Colonic mucosa (tissue), 4 donors: Measurements from ENCODE around the gene MNT. TPM values are rescaled to one million over a fixed set of nuclear protein-coding genes. Genes with fewer than 3 reads are reported as not detected.

Source experiments
- DNase-seq: peaks from one replicate; pipeline ENCODE4 v3.0.0-alpha.2; 2020
- H3K27ac ChIP-seq: fragments of 200-600 bp; one replicate; pipeline ENCODE4 v1.8.0; 2021
- H3K27me3 ChIP-seq: fragments of 200-600 bp; one replicate; pipeline ENCODE4 v1.8.0; 2021
- H3K36me3 ChIP-seq: fragments of 200-600 bp; one replicate; pipeline ENCODE4 v1.8.0; 2021
- H3K4me1 ChIP-seq: fragments of 200-600 bp; one replicate; pipeline ENCODE4 v1.8.0; 2021; ENCODE audit warnings: mild to moderate bottlenecking
- H3K4me3 ChIP-seq: fragments of 200-600 bp; one replicate; pipeline ENCODE4 v1.8.0; 2021
- H3K9ac ChIP-seq, 2 donors: one replicate each; pipeline ENCODE4 v1.7.0; 2013; ENCODE audit warnings: control low read depth in 2 of 2, low read depth in 2 of 2, low read length in 2 of 2
- H3K9me3 ChIP-seq: fragments of 200-600 bp; one replicate; pipeline ENCODE4 v1.8.0; 2021
- intact Hi-C: fragments of 100-400 bp; cut with DNase I; formaldehyde crosslinking; loops from one replicate; pipeline ENCODE4 v1.14.1; 2022
- total RNA-seq, 2 donors: library from RNA; stranded (reverse); fragmentation: NEBNext Ultra II Directional in 1 of 2; extraction: Animal tissue kit (Norgen Biotek cat#: 25700) in 1 of 2; gene quantifications; one replicate each; pipeline ENCODE4 v1.2.1, GENCODE V29; 2021
- TF ChIP-seq, protein P1 (sequence below): fragments of 200-600 bp; IDR thresholded peaks from one replicate; pipeline ENCODE4 v1.8.0; 2022; ENCODE audit warnings: antibody characterized with exemption, mild to moderate bottlenecking
- donor health status: healthy.
- donor health status: DM: no; HTN: no; CAD: no.
- donor health status: DM: no; HTN: no; CAD: no.

MNT gene
- total RNA-seq, 2 donors from 2014 or later = 20.7 to 29.3 TPM

DNA sequence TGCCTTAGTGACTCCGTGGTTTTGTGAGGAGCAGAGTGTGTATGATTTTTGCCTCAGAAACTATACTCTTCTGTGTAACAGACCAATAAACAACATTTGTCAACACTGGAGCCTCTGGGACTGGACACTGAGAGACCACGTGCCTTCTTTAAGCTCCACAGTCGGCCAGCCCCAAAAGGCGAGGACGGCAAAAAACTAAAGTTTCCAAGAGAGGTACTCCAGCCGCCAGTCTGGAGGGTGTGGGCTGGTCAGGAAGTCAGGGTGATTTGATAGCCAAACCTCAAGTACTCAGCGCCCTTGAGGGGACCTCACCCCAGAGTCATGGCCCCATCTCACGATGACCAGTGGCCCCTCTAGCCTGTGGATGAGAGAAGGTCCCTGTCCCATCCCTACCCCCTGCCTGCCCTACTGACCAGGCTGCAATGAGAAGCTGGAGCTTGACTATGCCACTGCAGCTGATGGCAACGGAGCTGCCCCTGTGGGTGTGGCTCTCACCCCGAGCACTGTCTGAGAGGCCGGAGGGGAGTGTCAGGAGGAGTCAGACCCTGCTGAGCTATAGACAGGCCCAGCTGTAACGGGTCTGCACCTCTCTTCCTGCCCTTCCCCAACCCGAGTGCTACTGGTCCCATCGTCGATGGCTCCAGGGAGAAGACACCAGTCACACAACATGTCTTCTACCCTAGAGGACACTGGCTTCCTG lies 19.8 kb downstream of the MNT start:
- intact Hi-C loops = no loop called here
- no peaks in the 10 kb centered on the region for H3K9me3 ChIP-seq
- no peaks in the 10 kb centered on the region for H3K27me3 ChIP-seq
- no peaks in the 10 kb centered on the region for H3K36me3 ChIP-seq
- no peak overlapping the region for H3K9ac ChIP-seq
- H3K4me3 ChIP-seq = no peak overlapping the region
- no peak overlapping the region for H3K27ac ChIP-seq
- no peaks in the 10 kb centered on the region for H3K4me1 ChIP-seq
- TF ChIP-seq, protein P1, sequence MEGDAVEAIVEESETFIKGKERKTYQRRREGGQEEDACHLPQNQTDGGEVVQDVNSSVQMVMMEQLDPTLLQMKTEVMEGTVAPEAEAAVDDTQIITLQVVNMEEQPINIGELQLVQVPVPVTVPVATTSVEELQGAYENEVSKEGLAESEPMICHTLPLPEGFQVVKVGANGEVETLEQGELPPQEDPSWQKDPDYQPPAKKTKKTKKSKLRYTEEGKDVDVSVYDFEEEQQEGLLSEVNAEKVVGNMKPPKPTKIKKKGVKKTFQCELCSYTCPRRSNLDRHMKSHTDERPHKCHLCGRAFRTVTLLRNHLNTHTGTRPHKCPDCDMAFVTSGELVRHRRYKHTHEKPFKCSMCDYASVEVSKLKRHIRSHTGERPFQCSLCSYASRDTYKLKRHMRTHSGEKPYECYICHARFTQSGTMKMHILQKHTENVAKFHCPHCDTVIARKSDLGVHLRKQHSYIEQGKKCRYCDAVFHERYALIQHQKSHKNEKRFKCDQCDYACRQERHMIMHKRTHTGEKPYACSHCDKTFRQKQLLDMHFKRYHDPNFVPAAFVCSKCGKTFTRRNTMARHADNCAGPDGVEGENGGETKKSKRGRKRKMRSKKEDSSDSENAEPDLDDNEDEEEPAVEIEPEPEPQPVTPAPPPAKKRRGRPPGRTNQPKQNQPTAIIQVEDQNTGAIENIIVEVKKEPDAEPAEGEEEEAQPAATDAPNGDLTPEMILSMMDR = no peak
- DNase-seq = no peak

DNA sequence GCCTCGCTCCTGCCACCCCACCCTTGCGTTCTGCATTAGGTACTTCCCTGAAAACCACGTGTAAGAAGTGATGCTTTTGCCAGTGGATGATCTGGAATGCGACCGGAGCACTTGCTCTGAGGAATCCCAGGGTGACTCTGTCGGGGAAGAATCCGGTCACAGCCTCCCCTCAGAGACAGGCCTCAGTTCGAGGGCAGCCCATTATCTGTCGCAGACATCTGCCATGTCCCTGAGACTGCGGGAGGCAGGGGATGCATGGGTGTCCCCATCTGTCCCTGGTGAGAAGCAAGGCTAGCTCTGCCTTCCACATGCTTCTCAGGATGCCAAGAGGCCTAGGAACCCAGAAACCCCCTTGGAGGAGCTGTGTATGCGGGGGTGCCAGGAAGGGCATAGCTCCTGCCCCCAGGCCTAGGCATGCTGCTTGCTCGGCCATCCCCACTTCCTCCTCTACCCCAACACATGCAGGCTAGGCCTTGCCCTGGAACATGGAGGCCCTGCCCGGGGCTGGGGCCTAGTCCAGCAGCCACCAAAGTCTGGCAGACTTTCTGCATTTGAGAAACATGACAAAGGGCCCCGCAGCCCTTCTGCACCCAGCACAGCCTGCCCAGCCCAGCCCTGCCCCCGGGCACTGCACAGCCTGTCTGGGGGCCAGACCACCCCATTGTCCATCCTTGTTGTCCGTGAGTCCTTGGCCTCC lies 20.5 kb downstream of the MNT start:
- H3K9ac ChIP-seq = no peak overlapping the region
- H3K36me3 ChIP-seq = no peaks in the 10 kb centered on the region
- no peaks in the 10 kb centered on the region for H3K27me3 ChIP-seq
- H3K9me3 ChIP-seq = no peaks in the 10 kb centered on the region
- no peak for DNase-seq
- TF ChIP-seq, protein P1 = no peak
- no peaks in the 10 kb centered on the region for H3K4me1 ChIP-seq
- H3K27ac ChIP-seq = no peak overlapping the region
- intact Hi-C loops = no loop called here
- no peak overlapping the region for H3K4me3 ChIP-seq

DNA sequence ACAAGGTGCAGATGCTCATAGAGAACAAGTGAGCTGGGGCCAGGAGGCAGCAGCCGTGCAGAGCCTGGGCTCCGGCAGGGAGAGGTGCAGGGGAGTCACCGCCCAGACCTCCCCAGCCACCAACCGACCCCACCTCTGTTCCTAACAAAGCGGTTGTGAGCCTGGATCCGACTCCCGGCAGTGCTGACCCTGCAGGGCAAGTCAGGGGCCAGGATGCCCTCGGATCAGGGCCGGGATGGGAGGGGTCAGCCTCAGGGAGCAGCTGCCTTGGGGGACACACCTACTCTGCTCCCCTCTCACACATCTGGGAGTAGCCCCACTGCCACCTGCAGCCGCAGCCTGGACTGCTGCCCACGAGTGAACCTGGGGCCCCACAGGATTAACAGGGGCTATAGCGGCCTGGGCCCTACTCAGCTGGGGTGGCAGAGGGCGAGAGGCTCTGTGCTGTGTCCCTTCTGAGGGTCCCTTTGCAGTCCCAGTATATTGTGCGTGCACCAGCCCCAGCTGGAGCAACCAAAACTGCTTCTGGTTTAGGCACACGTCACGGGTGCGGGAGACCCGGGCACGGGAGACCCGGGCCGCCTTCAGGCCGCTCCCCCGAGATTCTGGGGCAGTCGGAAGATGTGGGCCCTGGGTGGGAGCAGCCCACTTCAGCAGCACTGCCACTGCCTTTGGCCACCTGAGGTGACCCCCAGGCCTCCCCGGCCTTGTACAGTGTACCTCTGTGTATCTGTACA lies 21.2 kb downstream of the MNT start:
- H3K27ac ChIP-seq = no peak overlapping the region
- no peaks in the 10 kb centered on the region for H3K9me3 ChIP-seq
- H3K9ac ChIP-seq = no peak overlapping the region
- intact Hi-C loops = no loop called here
- TF ChIP-seq, protein P1 = no peak
- DNase-seq = no peak
- no peaks in the 10 kb centered on the region for H3K4me1 ChIP-seq
- H3K27me3 ChIP-seq = no peaks in the 10 kb centered on the region
- no peak overlapping the region for H3K4me3 ChIP-seq
- H3K36me3 ChIP-seq = no peaks in the 10 kb centered on the region

DNA sequence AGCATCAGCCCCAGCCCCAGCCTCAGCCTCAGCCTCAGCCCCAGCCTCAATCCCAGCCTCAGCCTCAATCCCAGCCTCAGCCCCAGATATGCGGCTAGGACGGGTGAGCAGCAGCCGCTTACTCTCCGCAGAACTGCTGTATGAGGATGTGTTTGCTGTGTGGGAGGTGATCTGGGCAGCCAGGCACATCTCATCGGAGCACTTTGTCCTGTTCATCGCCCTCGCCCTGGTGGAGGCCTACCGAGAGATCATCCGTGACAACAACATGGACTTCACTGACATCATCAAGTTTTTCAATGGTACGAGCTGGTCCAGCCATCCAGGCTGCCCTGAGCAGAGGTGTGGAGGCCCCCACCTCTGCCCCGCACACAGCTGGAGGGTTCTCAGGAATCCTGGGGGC lies 22.0 kb downstream of the MNT start:
- no peaks in the 10 kb centered on the region for H3K36me3 ChIP-seq
- H3K9me3 ChIP-seq = no peaks in the 10 kb centered on the region
- no peak overlapping the region for H3K27ac ChIP-seq
- TF ChIP-seq, protein P1 = no peak
- no peaks in the 10 kb centered on the region for H3K4me1 ChIP-seq
- no peak overlapping the region for H3K4me3 ChIP-seq
- intact Hi-C loops = no loop called here
- H3K27me3 ChIP-seq = no peaks in the 10 kb centered on the region
- H3K9ac ChIP-seq = no peak overlapping the region
- no peak for DNase-seq

DNA sequence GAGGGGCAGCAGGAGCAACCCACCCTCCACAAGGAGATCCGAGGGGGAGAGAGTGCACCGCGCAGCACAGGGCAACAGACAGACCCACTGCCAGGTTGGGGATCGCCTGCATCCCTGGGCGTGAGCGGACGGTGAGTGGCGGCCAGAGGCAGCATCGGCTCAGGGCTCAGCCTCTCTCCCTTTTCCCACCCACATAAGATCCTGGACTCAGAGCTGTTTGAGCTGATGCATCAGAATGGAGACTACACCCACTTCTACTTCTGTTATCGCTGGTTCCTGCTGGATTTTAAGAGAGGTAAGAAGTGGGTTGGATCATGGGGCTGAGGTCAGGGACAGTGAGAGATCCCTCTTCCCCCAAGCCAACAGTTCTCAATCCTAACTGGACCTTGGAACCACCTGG lies 23.2 kb downstream of the MNT start:
- DNase-seq = no peak
- TF ChIP-seq, protein P1 = no peak
- intact Hi-C loops = no loop called here

More for the DNA sequence above, 23.2 kb downstream of the MNT start:
- H3K9ac ChIP-seq = no peak overlapping the region
- no peaks in the 10 kb centered on the region for H3K27me3 ChIP-seq
- no peaks in the 10 kb centered on the region for H3K9me3 ChIP-seq
- no peaks in the 10 kb centered on the region for H3K36me3 ChIP-seq
- H3K4me1 ChIP-seq = no peaks in the 10 kb centered on the region
- no peak overlapping the region for H3K4me3 ChIP-seq
- no peak overlapping the region for H3K27ac ChIP-seq
